ENCODE results near the gene AARS2. TPM values are rescaled to one million over a fixed set of nuclear protein-coding genes. Genes with fewer than 3 reads are reported as not detected.
A peak's percentile ranks its signal among the peaks of the same experiment; 100 is the strongest.

AARS2 gene
- total and polyA plus RNA-seq, 9 of the 15 experiments (the other 6 are each of a cell fraction or from before 2014, with no cell fraction given) = 0.97 to 34.0 (median 18.3) TPM

GRCh38 chr6:44312901-44313788, at the start of gene AARS2 (continued):
- no peak for TF ChIP-seq HNRNPUL1 (IDR thresholded peaks at IDR 0.05; ENCODE audit: low read length)
- peak; percentile 66; the same call in 1 of the 2 replicates for TF ChIP-seq PTBP1 (IDR thresholded peaks at IDR 0.05; ENCODE audit: low read depth, low read length)
- no peak for TF ChIP-seq ZNF324 (CRISPR knock-in tag; IDR thresholded peaks at IDR 0.05)
- TF ChIP-seq, protein P1, sequence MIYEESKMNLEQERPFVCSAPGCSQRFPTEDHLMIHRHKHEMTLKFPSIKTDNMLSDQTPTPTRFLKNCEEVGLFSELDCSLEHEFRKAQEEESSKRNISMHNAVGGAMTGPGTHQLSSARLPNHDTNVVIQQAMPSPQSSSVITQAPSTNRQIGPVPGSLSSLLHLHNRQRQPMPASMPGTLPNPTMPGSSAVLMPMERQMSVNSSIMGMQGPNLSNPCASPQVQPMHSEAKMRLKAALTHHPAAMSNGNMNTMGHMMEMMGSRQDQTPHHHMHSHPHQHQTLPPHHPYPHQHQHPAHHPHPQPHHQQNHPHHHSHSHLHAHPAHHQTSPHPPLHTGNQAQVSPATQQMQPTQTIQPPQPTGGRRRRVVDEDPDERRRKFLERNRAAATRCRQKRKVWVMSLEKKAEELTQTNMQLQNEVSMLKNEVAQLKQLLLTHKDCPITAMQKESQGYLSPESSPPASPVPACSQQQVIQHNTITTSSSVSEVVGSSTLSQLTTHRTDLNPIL (CRISPR knock-in tag; IDR thresholded peaks at IDR 0.05) = 0 out of 2 replicates have a peak, but pooled peaks have one; percentile 38
- TF ChIP-seq ZBTB43 (CRISPR knock-in tag; IDR thresholded peaks at IDR 0.05) = no peak; the same call in 1 of the 2 replicates
- TF ChIP-seq RBM15 (IDR thresholded peaks at IDR 0.05; ENCODE audit: insufficient read depth, low read length) = no peak
- TF ChIP-seq NR4A1 (CRISPR knock-in tag; IDR thresholded peaks at IDR 0.05) = peak; percentile 70; the same call in 1 of the 2 replicates
- peak; percentile 80 for TF ChIP-seq NR4A1 (tag; IDR thresholded peaks at IDR 0.05)
- TF ChIP-seq ELK1 (CRISPR knock-in tag; IDR thresholded peaks at IDR 0.05) = no peak
- TF ChIP-seq NFE2 (IDR thresholded peaks at IDR 0.05; ENCODE audit: low read depth) = peak; percentile 46; the same call in 1 of the 2 replicates
- TF ChIP-seq SNIP1 (IDR thresholded peaks at IDR 0.05; ENCODE audit: low read depth) = peak; percentile 90
- TF ChIP-seq RFX7 (CRISPR knock-in tag; IDR thresholded peaks at IDR 0.05) = no peak
- peak; percentile 61; the same call in 1 of the 2 replicates for TF ChIP-seq ATF6 (CRISPR knock-in tag; IDR thresholded peaks at IDR 0.05)
- no peak for TF ChIP-seq KLF10 (CRISPR knock-in tag; IDR thresholded peaks at IDR 0.05)
- peak; percentile 99 for TF ChIP-seq KDM5B (IDR thresholded peaks at IDR 0.05; ENCODE audit: insufficient replicate concordance, low read depth, low read length)
- no peak for TF ChIP-seq IRF2 (CRISPR knock-in tag; IDR thresholded peaks at IDR 0.05)
- TF ChIP-seq SMAD2 (IDR thresholded peaks at IDR 0.05; ENCODE audit: low read depth, low read length) = no peak
